Central memory CD4-positive, alpha-beta T cell (primary cell): Measurements from ENCODE around the gene BIRC5.

Source experiments
- DNase-seq: peaks from one replicate; pipeline ENCODE4 v3.0.0; 2022

BIRC5 gene

GRCh38 chr17:78257810-78258322 is 43.8 kb downstream of the BIRC5 start:
- DNase-seq, result peak; percentile 32

GRCh38 chr17:78258323-78259191 is 44.5 kb downstream of the BIRC5 start:
- DNase-seq, result peak; percentile 66

GRCh38 chr17:78259192-78259554 is 45.1 kb downstream of the BIRC5 start:
- DNase-seq, result no peak

GRCh38 chr17:78263063-78263735 is 49.1 kb downstream of the BIRC5 start:
- DNase-seq, result no peak

GRCh38 chr17:78263736-78264340 is 49.8 kb downstream of the BIRC5 start:
- no peak for DNase-seq

- no peak for DNase-seq
These were observed 50.5 kb downstream of the BIRC5 start for GRCh38 chr17:78264590-78264989.

GRCh38 chr17:78265121-78265520 is 51.1 kb downstream of the BIRC5 start:
- no peak for DNase-seq

GRCh38 chr17:78266231-78266631 is 52.2 kb downstream of the BIRC5 start:
- no peak for DNase-seq

GRCh38 chr17:78266771-78267170 is 52.7 kb downstream of the BIRC5 start:
- no peak for DNase-seq

GRCh38 chr17:78267253-78268073 is 53.4 kb downstream of the BIRC5 start:
- no peak for DNase-seq

GRCh38 chr17:78268191-78268874 is 54.3 kb downstream of the BIRC5 start:
- DNase-seq, result no peak

GRCh38 chr17:78268951-78269905 is 55.2 kb downstream of the BIRC5 start:
- DNase-seq, result no peak

GRCh38 chr17:78269955-78270381 is 55.9 kb downstream of the BIRC5 start:
- DNase-seq, result no peak

- DNase-seq, result no peak
These were observed 57.5 kb downstream of the BIRC5 start for GRCh38 chr17:78271419-78272170.

GRCh38 chr17:78272181-78272913 is 58.3 kb downstream of the BIRC5 start:
- peak; percentile 74 for DNase-seq

GRCh38 chr17:78272914-78273258 is 58.8 kb downstream of the BIRC5 start:
- no peak for DNase-seq

- no peak for DNase-seq
These were observed 59.8 kb downstream of the BIRC5 start for GRCh38 chr17:78273813-78274212.
